Vagina (tissue), 2 donors: Measurements from ENCODE around the gene LRGUK. TPM values are rescaled to one million over a fixed set of nuclear protein-coding genes. Genes with fewer than 3 reads are reported as not detected.

ENCODE experiments used
- DNase-seq, 2 donors: peaks; one replicate each; pipeline ENCODE4 v3.0.0-alpha.2; 2017; ENCODE audit errors: extremely low spot score in 2 of 2
- H3K27ac ChIP-seq: fragments of 200-600 bp; sonication (generic); one replicate; pipeline ENCODE4 v1.5.1; 2019
- H3K27me3 ChIP-seq: fragments of 200-600 bp; sonication (generic); one replicate; pipeline ENCODE4 v1.5.1; 2019
- H3K36me3 ChIP-seq, 2 donors: fragments of 200-600 bp; sonication (generic); one replicate each; pipeline ENCODE4 v1.5.1; 2017 to 2019
- H3K4me1 ChIP-seq: fragments of 200-600 bp; sonication (generic); one replicate; pipeline ENCODE4 v1.5.1; 2019
- H3K4me3 ChIP-seq, 2 donors: fragments of 200-600 bp; sonication (generic); 1 replicate in 1 of 2; 2 replicates in 1 of 2; pipeline ENCODE4 v1.5.1; 2016 to 2019
- H3K9me3 ChIP-seq: fragments of 200-600 bp; sonication (generic); one replicate; pipeline ENCODE4 v1.5.1; 2019
- CTCF ChIP-seq, 3 experiments: fragments of 450-650 bp in 2 of 3; fragments of 200-600 bp in 1 of 3; sonication (generic) in 1 of 3; IDR thresholded peaks; one replicate each; pipeline ENCODE4 v1.5.1; 2017 to 2019; ENCODE audit warnings: antibody characterized with exemption in 3 of 3, mild to moderate bottlenecking in 2 of 3, moderate library complexity in 2 of 3
- POLR2A ChIP-seq, 2 donors: fragments of 450-650 bp; IDR thresholded peaks; one replicate each; pipeline ENCODE4 v1.6.1; 2017; ENCODE audit warnings: antibody characterized with exemption in 2 of 2, mild to moderate bottlenecking in 2 of 2, moderate library complexity in 2 of 2
- POLR2AphosphoS5 ChIP-seq, 2 donors: sonication (generic); formaldehyde crosslinking; IDR thresholded peaks; one replicate each; pipeline ENCODE4 v1.9.0; 2017; ENCODE audit warnings: antibody characterized with exemption in 2 of 2, mild to moderate bottlenecking in 2 of 2, low read depth in 1 of 2; ENCODE audit not compliant: insufficient read depth in 1 of 2
- intact Hi-C: fragments of 100-400 bp; cut with DNase I; formaldehyde crosslinking; loops from one replicate; pipeline ENCODE4 v1.15.1; 2023
- total RNA-seq: library from RNA; depleted of rRNA; stranded (reverse); fragments of >200 nt; gene quantifications from one replicate; pipeline ENCODE4 v1.2.3, GENCODE V29; 2016

LRGUK gene
- total RNA-seq, 1 donor from 2014 or later: 2.9 TPM

GRCh38 chr7:134203186-134203889, 76.2 kb downstream of the LRGUK start:
- TF ChIP-seq CTCF (IDR thresholded peaks at IDR 0.05) (no peak), POLR2AphosphoS5 (IDR thresholded peaks at IDR 0.05; ENCODE audit: insufficient read depth in 1 of 2, low read depth in 1 of 2) (no peak), POLR2A (IDR thresholded peaks at IDR 0.05) (no peak)
- Histone ChIP-seq H3K9me3 (no peaks in the 10 kb centered on the region), H3K27me3 (no peaks in the 10 kb centered on the region), H3K27ac (no peak overlapping the region), H3K4me1 (no peaks in the 10 kb centered on the region), H3K36me3 (no peaks in the 10 kb centered on the region), H3K4me3 (no peak overlapping the region)
- intact Hi-C loops: no loop called here
- no peak for DNase-seq

- Histone ChIP-seq H3K9me3 (no peaks in the 10 kb centered on the region), H3K27me3 (no peaks in the 10 kb centered on the region), H3K4me3 (no peak overlapping the region), H3K36me3 (no peaks in the 10 kb centered on the region), H3K27ac (no peak overlapping the region), H3K4me1 (no peaks in the 10 kb centered on the region)
- no peak for DNase-seq
- TF ChIP-seq POLR2A (IDR thresholded peaks at IDR 0.05) (no peak), POLR2AphosphoS5 (IDR thresholded peaks at IDR 0.05; ENCODE audit: insufficient read depth in 1 of 2, low read depth in 1 of 2) (no peak), CTCF (IDR thresholded peaks at IDR 0.05) (no peak)
- intact Hi-C loops: no loop called here
Observed at GRCh38 chr7:134209322-134210015, 82.3 kb downstream of the LRGUK start.

- no peak for DNase-seq
- Histone ChIP-seq H3K36me3 (no peaks in the 10 kb centered on the region), H3K27me3 (no peaks in the 10 kb centered on the region), H3K4me1 (no peaks in the 10 kb centered on the region), H3K27ac (no peak overlapping the region), H3K9me3 (no peaks in the 10 kb centered on the region), H3K4me3 (no peak overlapping the region)
- intact Hi-C loops: no loop called here
- TF ChIP-seq POLR2AphosphoS5 (IDR thresholded peaks at IDR 0.05; ENCODE audit: insufficient read depth in 1 of 2, low read depth in 1 of 2) (no peak), POLR2A (IDR thresholded peaks at IDR 0.05) (no peak), CTCF (IDR thresholded peaks at IDR 0.05) (no peak)
Observed at GRCh38 chr7:134210227-134210626, 83.1 kb downstream of the LRGUK start.

GRCh38 chr7:134210976-134211663, 84.0 kb downstream of the LRGUK start:
- H3K36me3 ChIP-seq: no peaks in the 10 kb centered on the region

More at GRCh38 chr7:134210976-134211663, 84.0 kb downstream of the LRGUK start:
- DNase-seq: no peak
- no peaks in the 10 kb centered on the region for H3K9me3 ChIP-seq
- H3K4me1 ChIP-seq: no peaks in the 10 kb centered on the region
- no peaks in the 10 kb centered on the region for H3K27me3 ChIP-seq
- H3K27ac ChIP-seq: no peak overlapping the region
- intact Hi-C loops: no loop called here
- H3K4me3 ChIP-seq: no peak overlapping the region
- TF ChIP-seq CTCF (IDR thresholded peaks at IDR 0.05) (no peak), POLR2AphosphoS5 (IDR thresholded peaks at IDR 0.05; ENCODE audit: insufficient read depth in 1 of 2, low read depth in 1 of 2) (no peak), POLR2A (IDR thresholded peaks at IDR 0.05) (no peak)
